Measurements from ENCODE around the gene DDX54. TPM values are rescaled to one million over a fixed set of nuclear protein-coding genes. Genes with fewer than 3 reads are reported as not detected.

The DDX54 gene
- total RNA-seq, 2 donors from 2014 or later = 68.1 to 69.0 TPM

DNA sequence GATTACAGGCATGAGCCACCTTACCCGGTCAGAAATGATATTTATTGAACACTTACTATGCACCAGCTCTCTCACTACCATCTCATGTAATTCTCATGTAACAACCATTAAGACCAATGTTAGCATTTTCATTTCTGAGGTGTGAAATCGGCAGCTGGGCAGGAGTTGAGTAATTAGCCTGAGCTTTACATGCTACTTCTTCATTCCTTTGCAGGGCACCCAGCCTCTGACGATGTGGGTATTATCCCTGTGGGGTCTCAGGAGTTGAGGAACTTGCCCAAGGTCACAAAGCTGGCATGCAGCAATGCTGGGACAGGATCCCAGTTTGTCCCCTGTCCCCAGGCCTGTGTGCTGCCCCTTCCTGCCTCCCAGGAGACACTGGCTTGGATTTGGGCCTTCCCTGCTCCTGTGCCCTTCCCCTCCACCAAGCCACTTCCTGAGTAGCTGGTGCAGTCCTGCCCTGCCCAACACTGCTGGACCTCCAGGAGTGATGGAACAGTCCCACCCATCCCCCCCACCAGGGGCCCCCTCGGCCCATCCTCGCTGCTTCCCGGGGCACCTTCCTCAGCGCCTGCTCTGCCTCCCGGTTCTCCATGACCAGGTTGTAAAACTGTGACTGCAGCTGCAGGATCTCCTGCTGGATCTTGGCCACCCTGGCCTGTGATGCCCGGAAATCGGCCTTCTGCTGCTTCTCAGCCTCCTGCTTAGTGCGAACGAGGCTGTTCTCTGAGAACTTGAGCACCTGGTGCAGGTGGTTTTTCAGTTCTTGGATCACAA is 14.9 kb upstream of the DDX54 start:
- Mint-ChIP-seq H3K4me3 (no peak overlapping the region), H3K27ac (no peak overlapping the region), H3K9me3 (no peaks in the 10 kb centered on the region), H3K27me3 (ENCODE audit: insufficient read depth) (peaks cover 1% of the 10 kb centered on the region), H3K4me1 (no peaks in the 10 kb centered on the region), H3K36me3 (ENCODE audit: low read depth) (no peaks in the 10 kb centered on the region)
- no peak for TF ChIP-seq CTCF (conservative IDR thresholded peaks at IDR 0.05)
- Histone ChIP-seq H3K4me1 (ENCODE audit: control insufficient read depth, insufficient read depth, low read length) (no peaks in the 10 kb centered on the region), H3K9me3 (ENCODE audit: control insufficient read depth, low read length) (no peaks in the 10 kb centered on the region), H3K9ac (ENCODE audit: extremely low read depth, low read length, poor library complexity, severe bottlenecking) (no peak overlapping the region), H3K27ac (ENCODE audit: low read depth, low read length) (no peak overlapping the region), H3K4me3 (ENCODE audit: low read length) (no peak overlapping the region), H3K36me3 (ENCODE audit: control insufficient read depth, insufficient read depth, low read length) (no peaks in the 10 kb centered on the region), H3K27me3 (ENCODE audit: control insufficient read depth, insufficient read depth, low read length, poor library complexity, severe bottlenecking) (no peaks in the 10 kb centered on the region)
- WGBS, 2 experiments (ENCODE audit: insufficient coverage in 1 of 2, insufficient read length in 1 of 2) = 89 to 91% methylated on average over 12 of the region's 12 CpGs
- DNase-seq = no peak

DNA sequence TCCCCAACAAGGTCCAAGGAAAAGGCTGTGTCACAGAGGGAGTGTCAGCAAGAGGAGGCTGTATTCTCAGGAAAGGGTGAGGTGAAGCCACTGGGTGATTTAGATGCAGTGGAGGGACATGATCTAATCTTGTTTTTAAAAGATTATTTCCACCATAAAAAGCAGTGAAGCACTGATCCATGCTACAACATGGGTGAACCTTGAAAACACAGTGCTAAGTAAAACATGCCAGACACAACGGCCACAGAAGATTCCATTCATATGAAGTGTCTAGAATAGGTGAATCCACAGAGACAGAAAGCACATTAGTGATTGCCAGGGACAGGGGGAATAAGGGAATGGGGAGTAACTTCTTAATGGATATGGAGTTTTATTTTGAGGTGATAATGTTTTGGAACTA is 13.0 kb upstream of the DDX54 start:
- Mint-ChIP-seq H3K4me3 (no peak overlapping the region), H3K9me3 (no peaks in the 10 kb centered on the region), H3K27me3 (ENCODE audit: insufficient read depth) (peaks cover 1% of the 10 kb centered on the region), H3K4me1 (no peaks in the 10 kb centered on the region), H3K36me3 (ENCODE audit: low read depth) (peaks cover 3% of the 10 kb centered on the region), H3K27ac (no peak overlapping the region)
- H3K4me1 ChIP-seq (ENCODE audit: control insufficient read depth, insufficient read depth, low read length) = no peaks in the 10 kb centered on the region
- DNase-seq = no peak
- H3K9ac ChIP-seq (ENCODE audit: extremely low read depth, low read length, poor library complexity, severe bottlenecking) = no peak overlapping the region
- TF ChIP-seq CTCF (conservative IDR thresholded peaks at IDR 0.05) = no peak
- H3K36me3 ChIP-seq (ENCODE audit: control insufficient read depth, insufficient read depth, low read length) = no peaks in the 10 kb centered on the region
- H3K27me3 ChIP-seq (ENCODE audit: control insufficient read depth, insufficient read depth, low read length, poor library complexity, severe bottlenecking) = no peaks in the 10 kb centered on the region
- H3K9me3 ChIP-seq (ENCODE audit: control insufficient read depth, low read length) = no peaks in the 10 kb centered on the region
- H3K27ac ChIP-seq (ENCODE audit: low read depth, low read length) = no peak overlapping the region
- no peak overlapping the region for H3K4me3 ChIP-seq (ENCODE audit: low read length)
- 96 to 100% methylated on average over 1 of the region's 1 CpG for WGBS, 2 experiments (ENCODE audit: insufficient coverage in 1 of 2, insufficient read length in 1 of 2)

GRCh38 chr12:113197518-113198077 is 12.3 kb upstream of the DDX54 start:
- H3K4me3 ChIP-seq (ENCODE audit: low read length) = no peak overlapping the region
- H3K9ac ChIP-seq (ENCODE audit: extremely low read depth, low read length, poor library complexity, severe bottlenecking) = no peak overlapping the region
- H3K36me3 Mint-ChIP-seq (ENCODE audit: low read depth) = peaks cover 3% of the 10 kb centered on the region
- H3K27ac ChIP-seq (ENCODE audit: low read depth, low read length) = no peak overlapping the region
- H3K9me3 Mint-ChIP-seq = no peaks in the 10 kb centered on the region
- no peaks in the 10 kb centered on the region for H3K4me1 ChIP-seq (ENCODE audit: control insufficient read depth, insufficient read depth, low read length)
- TF ChIP-seq CTCF (conservative IDR thresholded peaks at IDR 0.05) = no peak
- no peak overlapping the region for H3K27ac Mint-ChIP-seq
- H3K36me3 ChIP-seq (ENCODE audit: control insufficient read depth, insufficient read depth, low read length) = peaks cover 3% of the 10 kb centered on the region
- WGBS, 2 experiments (ENCODE audit: insufficient coverage in 1 of 2, insufficient read length in 1 of 2) = 92 to 93% methylated on average over 3 to 8 of the region's 8 CpGs
- no peak for DNase-seq
- no peaks in the 10 kb centered on the region for H3K27me3 ChIP-seq (ENCODE audit: control insufficient read depth, insufficient read depth, low read length, poor library complexity, severe bottlenecking)
- H3K4me1 Mint-ChIP-seq = no peaks in the 10 kb centered on the region
- peaks cover 1% of the 10 kb centered on the region for H3K27me3 Mint-ChIP-seq (ENCODE audit: insufficient read depth)
- no peak overlapping the region for H3K4me3 Mint-ChIP-seq
- no peaks in the 10 kb centered on the region for H3K9me3 ChIP-seq (ENCODE audit: control insufficient read depth, low read length)

Data from endodermal cell (in vitro differentiated cells).